NCI-H2227 (cell line): Measurements from ENCODE around the gene RNU2-63P.
"Not testable (repeated sequence)": the region's sequence is repeated elsewhere in the genome, so short reads cannot be mapped to it uniquely, and the experiment has no call there.

ENCODE experiments used
- DNase-seq: peaks from one replicate; lab custom pipeline; 2025; ENCODE audit not compliant: unreplicated experiment; lab: John Stamatoyannopoulos, UW

RNU2-63P gene

DNA sequence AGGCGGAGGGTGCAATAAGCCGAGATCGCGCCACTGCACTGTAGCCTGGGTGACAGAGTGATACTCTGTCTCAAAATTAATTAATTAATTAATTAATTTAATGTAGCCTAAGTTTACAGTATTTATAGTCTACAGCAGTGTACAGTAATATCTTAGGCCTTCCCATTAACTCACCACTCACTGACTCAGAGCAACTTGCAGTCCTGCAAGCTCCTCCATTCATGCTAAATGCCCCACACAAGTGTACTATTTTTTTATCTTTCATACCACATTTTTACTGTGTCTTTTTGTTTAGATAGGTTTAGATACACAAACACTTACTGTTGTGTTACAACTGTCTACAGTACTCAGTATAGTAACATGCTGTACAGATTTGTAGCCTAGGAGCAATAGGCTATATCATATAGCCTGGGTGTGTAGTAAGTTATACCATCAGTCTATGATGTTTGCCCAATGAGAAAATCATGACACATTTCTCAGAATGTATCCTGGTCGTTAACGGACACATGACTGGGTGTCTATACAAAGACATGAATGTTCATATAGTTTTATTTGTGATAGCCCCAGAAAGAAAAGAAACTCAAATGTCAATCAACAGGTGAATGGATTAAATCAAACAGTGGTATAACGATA is 15.8 kb upstream of the RNU2-63P start:
- no peak for DNase-seq

DNA sequence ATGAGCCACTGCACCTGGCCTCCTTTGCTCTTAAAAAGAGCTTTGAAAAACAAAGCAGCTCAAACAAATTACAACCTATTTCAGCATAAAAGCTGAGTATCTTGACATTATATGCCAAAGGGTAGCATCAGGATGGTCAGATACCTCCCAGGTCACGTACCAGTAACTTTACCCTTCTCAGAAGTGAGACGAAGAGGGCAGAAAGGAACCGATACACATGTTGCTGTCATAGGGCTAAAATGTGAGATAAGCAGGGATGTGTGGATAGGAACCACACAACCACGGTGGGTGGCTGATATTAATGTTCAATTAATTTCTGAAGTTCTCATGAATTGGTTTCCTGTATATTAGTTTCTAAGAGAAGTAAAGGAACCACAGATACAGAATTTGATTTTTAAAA is 12.6 kb upstream of the RNU2-63P start:
- no peak for DNase-seq

DNA sequence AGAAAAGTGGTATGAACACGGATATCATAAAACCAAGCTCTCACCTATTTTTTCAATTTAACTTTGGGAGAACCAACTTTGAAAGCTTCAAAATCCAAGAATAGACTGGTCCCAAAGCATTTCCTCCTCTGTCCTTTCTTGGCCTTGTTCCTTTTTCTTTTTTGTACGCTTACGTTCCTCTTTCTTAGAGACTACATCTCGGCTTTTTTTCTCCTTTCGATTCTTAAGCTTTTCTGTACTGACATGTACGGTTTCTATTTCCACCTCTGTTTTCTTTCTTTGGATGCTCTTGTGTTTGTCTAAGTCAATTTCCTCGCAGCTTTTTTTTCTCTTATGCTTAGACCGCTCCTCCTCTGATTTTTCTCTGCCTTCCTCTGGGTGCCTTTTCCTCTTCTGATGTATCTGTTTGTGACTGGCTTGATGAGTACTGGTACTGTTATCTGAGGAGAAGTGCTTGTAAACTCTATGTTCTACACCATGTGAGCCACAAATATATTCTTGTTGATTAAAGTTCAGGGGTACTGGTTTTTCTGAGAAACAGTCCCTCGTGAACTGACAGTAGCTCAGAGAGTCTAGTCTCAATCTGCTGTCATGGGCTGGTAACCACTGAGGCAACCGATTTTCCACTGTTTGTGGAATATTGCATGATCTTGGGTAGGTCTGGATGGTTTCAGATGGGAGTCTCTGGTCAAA is 11.5 kb upstream of the RNU2-63P start:
- DNase-seq = no peak

DNA sequence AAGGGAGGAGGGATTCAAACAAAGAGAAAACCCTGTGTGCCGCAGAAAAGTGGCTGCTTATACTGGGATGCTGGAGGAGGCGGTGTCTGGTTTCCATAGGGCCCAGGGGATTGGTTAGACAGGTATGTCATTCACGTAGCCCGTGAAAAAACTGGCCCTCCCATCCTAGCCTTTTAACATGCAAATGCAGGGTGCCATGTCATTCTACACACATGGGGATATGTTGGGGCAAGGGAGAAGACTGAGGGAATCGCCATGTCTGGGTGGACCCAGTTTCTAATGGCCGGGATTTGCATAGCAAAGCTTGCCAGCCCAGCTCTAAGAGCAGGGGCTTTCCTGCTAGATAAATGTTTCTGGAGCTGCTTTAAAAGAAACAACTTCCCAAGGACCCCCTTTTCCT is 8.2 kb upstream of the RNU2-63P start:
- DNase-seq = no peak

DNA sequence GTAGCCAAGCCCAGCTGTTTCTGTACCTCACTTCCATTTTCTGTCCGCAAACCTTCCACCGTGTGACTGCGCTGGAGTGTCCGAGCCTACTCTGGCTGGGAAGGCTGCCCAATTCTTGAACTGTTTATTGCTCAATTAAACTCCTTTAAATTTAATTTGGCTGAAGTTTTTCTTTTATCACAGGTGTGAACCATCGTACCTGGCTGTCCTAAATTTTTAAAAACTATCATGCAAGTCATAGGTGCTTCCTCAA is 6.2 kb upstream of the RNU2-63P start:
- DNase-seq = no peak

DNA sequence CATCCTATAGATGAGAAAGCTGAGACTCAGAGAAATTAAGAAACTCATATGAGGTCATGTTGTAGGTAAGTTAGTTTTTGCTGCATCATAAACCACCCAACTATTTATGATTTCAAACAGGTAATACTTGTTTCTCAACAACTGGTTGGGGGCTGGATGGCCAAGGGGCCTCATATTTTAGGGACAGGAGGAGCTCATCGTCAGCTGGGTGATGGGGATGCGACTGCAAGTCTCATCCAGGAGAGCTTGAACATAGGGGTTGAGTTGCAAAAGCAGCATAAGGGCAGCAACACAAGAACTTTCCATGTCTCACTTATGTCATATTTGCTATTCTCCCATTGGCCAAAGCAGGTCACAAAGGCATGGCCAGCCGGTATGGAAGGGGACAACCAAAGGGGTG is 3.6 kb upstream of the RNU2-63P start:
- no peak for DNase-seq

DNA sequence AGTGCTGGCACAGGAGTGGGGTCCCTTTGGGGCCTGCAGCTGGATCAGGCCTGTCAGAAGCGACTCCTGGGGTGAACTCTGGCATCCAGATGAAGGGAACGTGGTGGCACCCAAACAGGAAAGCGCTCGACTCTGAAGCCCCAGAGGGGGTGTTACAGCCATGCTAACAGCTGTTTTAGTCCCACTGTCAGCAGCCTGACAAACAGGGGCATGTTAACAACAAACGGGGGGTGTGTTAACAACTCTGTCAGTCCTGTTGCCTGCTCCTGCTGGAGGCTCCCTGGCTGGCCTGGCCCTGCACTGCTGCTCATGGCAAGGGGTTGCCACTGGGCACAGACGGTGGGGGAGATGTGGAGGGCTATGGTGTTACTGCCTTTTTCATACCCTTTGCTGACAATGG is 2.6 kb upstream of the RNU2-63P start:
- no peak for DNase-seq

DNA sequence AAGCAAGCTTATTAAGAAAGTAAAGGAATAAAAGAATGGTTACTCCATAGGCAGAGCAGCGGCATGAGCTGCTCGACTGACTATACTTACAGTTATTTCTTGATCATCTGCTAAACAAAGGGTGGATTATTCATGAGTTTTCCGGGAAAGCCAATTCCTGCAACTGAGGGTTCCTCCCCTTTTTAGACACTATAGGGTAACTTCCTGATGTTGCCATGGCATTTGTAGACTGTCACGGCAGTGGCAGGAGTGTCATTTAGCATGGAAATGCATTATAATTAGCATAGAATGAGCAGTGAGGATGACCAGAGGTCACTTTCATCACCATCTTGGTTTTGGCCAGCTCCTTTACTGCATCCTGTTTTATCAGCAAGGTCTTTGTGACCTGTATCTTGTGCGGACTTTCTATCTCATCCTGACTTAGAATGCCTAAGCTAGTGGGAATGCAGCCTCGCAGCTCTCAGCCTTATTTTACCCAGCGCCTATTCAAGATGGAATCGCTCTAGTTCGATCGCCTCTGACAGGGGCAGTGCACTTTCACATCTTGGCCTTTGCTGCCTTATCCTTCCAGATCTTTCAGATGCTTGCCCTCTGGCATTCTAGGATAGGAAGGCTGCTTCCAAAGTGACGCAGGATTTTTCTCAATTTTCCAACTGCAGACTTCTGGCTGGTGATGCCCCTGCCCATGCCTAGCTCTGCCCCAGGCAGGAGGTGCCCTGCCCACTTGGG is 1.9 kb upstream of the RNU2-63P start:
- DNase-seq = not testable (repeated sequence)

DNA sequence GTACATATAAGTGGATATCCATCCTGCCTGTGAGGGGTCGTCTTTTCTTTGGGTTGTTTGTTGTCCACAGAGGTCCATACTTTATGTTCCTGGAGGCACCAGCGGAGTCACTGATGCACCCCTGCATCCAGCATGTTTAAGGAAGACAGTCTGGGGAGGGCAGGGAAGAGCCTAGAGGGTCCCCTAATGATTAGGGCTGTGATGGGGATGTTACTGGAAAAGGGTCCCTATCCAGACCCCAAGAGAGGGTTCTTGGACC is 1.4 kb upstream of the RNU2-63P start:
- not testable (repeated sequence) for DNase-seq

DNA sequence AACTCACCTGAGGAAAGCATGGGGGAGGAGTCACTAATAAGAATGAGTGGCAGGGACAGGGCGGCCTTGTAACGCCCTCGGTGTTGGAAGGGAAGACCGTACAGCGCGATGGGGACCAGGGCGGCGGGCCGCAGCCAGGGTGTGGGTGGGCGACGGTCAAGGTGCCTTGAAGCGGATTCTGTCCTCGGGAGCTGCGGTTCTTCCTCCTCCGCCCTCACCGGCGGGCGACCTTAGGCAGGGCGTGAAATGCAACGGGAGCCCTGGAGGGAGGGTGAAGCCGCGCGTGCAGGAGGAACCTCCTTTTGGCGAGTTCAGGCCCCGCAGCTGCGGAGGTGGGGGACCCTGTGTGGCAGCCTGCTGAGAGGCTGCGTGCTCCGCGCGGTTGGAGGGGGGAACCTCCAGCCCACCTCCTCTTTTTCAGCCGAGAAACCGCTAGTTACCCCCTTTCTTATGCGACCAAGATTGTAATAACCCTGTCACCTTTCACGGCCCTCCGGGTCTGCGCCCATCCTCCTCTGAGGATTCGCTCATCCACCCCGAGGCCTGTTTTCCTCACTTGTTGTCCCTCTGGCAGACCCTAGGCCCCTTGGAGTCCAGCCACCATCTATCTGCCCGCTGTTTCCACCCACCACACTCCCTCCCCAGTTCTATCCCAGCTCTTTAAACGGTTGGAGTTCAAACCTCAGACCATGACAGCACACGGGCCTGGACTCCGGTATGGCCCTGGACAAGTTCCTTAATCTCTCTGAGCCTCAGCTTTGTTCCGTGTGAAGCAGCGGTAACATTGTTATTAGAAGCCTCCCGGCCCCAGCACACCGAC is 823 bp upstream of the RNU2-63P start:
- DNase-seq = peak; percentile 77

DNA sequence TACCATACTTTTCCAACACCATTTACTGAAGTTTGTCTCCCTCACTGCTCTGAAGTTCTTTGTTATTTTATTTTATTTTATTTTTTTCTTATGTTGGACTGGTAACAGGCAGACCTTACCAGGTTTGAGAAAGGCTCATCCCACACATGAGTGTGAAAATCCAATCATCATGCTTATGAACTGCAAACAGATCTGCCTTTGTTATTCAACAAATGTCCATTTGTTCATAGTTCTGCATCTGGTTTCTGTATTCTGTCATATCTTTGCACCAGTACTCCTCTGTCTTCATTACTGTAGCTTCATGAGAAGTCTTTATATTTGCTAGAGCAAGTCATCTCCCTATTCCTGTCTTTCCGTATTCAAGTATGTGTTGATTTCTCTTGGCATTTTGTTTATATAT is 5.3 kb downstream of the RNU2-63P start:
- DNase-seq = no peak

DNA sequence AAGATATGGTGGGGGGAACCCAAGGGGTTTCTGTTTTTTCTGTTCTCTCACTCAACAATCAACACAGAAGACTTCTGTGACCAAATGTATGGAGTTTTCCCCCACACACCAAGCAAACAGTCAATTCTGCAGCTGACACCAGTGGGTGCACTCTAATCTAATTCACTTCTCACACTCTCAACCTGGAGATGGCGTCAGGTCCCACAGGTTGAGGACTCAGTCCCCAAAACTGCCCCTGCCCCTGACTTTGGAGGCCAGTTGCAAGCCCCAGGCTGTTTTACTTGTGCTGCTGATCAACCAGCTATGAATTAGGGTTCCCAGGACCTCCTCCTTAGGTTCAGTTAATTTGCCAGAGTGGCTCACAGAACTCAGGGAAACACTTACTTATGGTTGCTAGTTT is 6.2 kb downstream of the RNU2-63P start:
- no peak for DNase-seq

DNA sequence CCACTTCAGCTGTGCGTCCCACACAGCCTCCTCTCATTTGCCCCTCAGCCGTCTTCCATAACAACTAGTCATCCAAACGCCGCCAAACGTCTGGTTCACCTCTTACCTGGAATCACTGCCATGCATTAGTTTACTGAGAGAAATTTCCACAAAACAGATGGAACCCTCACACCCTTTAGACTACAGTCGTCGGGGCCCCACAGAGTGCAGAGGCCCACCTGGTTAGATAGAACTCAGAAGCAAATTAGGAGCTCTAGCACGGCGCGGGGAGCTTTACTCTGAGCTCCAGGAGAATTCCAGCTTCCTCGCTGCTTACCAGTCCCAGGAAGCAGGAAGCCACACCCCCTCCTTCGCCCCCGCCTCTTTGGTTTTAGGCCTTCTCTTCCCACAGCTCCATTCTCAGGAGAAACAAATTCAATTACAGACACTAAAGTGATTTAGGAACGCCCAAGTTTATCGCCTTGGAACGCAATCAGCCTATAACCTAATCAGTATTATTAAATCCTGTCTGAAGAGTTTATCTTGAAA is 9.4 kb downstream of the RNU2-63P start:
- no peak for DNase-seq

DNA sequence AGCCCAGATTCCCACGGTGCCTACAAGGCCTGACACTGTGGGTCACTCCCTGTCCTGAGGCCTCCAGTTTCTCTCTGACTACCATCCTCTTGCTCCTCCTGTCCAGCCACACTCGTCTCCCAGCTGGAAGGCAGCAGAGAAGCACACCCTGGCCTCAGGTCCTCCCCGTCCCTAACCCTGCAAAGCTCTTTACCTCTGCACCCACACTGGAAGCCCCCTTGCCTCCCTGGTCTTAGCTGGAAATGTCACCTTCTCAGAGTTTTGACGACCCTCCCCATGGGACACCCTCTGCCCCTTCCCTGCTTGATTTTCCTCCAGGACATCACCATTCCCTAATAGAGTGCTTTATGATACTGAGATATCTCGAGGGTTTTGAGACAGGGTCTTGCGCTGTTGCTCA is 10.6 kb downstream of the RNU2-63P start:
- no peak for DNase-seq

DNA sequence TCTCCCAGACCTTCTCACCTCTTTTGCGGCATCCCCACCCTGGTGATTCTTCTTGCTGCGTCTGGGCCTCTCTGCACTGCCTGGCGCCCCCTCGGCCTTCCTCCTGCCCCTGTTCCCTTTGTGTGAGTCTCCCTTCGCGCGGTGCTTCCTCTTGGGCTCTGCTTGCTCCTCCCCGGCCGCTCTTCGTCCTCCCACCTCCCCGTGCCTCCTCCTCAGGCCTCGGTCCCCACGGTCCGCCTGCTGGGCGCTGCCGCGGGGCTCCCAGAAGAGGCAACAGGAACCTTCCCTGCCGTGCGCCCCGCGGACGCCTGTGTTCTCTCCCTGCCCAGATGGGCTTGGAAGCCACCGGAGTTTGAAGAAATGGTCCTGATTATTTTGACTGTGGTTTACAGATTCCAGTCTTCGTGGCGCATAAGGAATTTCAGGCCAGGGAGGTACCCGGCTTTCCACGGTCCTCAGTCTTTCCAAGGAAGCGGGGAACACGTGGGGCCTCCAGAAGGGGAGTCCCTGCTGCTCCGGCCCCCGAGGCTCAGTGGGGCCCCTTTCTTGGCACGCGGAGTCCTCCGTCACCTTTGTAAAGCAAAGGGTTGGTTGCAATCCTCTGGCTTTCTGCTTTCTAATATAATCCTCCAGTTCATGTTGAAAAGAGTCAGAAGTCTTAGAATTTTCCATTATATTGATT is 13.1 kb downstream of the RNU2-63P start:
- peak; percentile 54 for DNase-seq

DNA sequence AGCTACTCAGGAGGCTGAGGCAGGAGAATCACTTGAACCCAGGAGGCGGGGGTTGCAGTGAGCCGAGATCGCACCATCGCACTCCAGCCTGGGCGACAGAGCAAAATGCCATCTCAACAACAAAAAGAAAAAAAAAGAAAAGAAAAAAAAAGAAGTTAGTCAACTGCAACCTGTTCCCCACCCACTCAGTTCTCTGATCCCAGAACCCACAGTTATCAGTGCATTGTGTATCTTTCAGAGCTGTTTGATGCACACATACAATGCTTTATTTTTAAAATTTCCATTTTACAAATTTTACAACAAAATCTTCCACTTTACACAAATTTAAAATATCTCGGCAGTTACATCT is 14.0 kb downstream of the RNU2-63P start:
- DNase-seq = no peak

DNA sequence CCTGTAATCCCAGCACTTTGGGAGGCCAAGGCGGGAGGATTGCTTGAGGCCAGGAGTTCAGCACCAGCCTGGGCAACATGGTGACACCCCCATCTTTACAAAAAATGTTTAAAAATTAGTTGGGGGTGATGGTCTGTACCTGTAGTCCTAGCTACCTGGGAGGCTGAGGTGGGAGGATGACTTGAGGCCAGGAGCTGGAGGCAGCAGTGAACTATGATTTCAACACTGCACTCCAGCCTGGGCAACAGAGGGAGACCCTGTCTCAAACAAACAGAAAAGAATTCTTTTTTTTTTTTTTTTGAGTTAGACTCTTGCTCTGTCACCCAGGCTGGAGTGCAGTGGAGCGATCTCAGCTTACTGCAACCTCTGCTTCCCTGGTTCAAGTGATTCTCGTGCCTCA is 15.9 kb downstream of the RNU2-63P start:
- not testable (repeated sequence) for DNase-seq

DNA sequence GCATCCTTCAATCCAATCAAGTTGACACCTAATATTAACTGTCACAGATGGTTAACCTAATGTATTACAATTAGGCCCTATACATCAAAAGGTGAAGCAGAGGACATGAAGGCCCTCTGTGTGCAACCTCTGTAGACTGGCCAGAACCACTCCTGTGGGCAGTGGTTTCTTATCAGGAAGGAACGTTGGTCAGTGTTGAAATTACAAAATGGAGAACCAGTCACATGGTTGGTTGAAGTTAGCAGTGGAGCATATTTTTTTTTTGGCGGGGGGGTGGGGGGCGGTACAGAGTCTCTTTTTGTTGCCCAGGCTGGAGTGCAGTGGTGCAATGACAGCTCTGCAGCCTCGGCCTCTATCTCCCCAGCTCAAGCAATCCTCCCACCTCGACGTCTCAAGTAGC is 19.8 kb downstream of the RNU2-63P start:
- no peak for DNase-seq

DNA sequence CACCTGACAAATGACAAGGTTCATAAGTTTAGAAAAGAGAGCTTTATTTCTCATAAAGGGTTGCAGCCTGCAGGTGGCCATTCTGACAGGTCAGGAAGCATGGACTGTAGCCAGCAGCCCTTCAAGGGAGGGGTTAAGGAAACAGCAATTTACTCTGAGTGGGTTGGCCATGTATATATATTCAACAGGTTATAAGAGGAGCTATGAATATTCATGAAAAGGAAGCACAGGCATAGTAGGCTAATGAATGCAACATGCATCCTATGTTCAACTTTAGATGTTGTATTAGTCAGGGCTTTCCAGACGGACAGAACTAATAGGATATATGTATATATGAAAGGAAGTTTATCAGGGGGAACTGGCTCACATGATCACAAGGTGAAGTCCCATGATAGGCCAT is 20.6 kb downstream of the RNU2-63P start:
- DNase-seq = no peak

DNA sequence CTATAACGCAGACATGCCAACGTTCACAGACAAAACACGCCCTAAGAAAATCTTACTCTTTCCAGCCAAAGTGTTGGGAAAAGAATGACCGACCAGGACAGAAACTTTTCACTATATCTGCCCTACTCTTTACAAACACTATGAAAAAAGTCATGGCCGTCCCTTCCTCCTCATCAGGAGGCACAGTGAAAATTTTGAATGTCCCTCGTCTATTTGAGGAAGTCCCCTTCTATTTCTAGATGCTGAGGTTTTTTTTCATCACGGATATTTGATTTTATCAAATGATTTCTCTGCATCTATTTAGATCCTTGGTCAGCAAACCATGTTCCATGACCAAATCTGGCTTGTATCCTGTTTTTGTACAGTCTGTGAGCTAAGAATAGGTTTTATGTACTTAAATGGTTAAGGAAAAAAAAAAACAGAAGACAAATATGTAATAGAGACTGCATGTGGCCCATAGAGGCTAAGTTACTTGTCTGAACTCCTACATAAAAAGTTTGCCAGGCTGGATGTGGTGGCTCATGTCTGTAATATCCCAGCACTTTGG is 22.0 kb downstream of the RNU2-63P start:
- DNase-seq = not testable (repeated sequence)

DNA sequence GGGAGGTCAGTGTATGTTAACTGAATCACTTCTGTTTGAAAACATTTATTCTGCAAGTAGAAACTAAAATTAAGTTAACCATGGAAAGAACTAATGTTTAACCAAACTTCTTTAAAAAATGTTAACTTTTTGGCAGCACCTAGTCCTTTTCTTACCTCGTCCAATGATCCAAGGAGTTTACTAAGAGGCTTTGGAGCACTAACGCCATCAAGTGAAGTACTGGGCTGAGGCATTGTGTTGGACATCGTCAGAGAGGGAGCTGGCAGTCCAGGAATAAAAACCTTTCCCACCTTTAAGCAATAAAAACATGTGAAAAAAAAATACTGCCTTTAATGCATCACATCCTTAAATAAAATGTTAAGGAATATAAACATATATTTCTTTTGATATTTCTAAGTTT is 23.8 kb downstream of the RNU2-63P start:
- not testable (repeated sequence) for DNase-seq
